Panc1 (cell line): ENCODE results near the gene NPPC.

Experiments used
- CTCF ChIP-seq: fragments of 450-650 bp; IDR thresholded peaks from 2 replicates; pipeline ENCODE4 v1.5.1; 2017; ENCODE audit warnings: mild to moderate bottlenecking
- POLR2AphosphoS5 ChIP-seq: IDR thresholded peaks from 2 replicates; pipeline ENCODE4 v1.6.1; 2012; ENCODE audit warnings: mild to moderate bottlenecking, low read depth, low read length, moderate library complexity
- REST ChIP-seq, 2 experiments: IDR thresholded peaks; 2 replicates each; pipeline ENCODE4 v1.6.1; 2011 to 2012; ENCODE audit warnings: low read depth in 2 of 2, control low read depth in 1 of 2, low read length in 1 of 2, mild to moderate bottlenecking in 1 of 2, moderate library complexity in 1 of 2; ENCODE audit not compliant: insufficient read depth in 1 of 2
- SIN3A ChIP-seq: IDR thresholded peaks from 2 replicates; pipeline ENCODE4 v1.6.1; 2012; ENCODE audit warnings: low read depth, mild to moderate bottlenecking, low read length, moderate library complexity, borderline replicate concordance; ENCODE audit not compliant: insufficient read depth
- TCF7L2 ChIP-seq: IDR thresholded peaks from 2 replicates; pipeline ENCODE4 v1.6.1; 2011; ENCODE audit warnings: mild to moderate bottlenecking, low read depth, low read length, inconsistent platforms

DNA sequence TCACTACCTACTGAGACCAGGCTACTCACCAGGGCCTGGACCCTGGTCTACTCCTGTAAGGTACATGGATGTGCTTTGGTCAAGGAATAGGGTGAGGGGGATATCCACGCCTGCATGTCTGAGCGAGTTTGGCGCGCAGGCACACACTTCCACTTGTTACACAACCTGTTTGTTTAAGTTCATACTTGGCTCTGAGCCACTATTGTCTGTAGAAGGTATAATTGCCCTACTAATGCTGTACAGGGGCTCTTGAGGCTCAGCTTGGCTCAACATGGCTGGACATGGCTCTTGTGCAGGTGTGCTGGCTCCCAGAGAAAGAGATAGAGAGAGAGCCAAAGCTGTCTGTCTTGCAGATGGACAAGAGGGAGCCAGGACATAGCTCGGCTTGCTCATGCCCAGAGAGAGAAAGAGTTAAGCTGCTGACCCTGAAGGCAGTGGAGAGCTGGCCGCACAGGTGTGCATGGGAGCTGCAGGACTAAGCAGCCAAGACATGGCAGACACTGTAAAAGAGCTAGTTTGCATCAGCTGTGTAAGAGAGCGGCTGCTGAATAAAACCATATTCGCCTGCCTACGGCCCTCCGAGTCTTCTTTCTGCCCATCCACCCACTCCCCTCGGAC, 35.2 kb downstream of the NPPC start:
- TF ChIP-seq REST (IDR thresholded peaks at IDR 0.05; ENCODE audit: insufficient read depth in 1 of 2, low read depth in 2 of 2, low read length in 1 of 2): no peak
- no peak for TF ChIP-seq CTCF
- TF ChIP-seq POLR2AphosphoS5: no peak
- no peak for TF ChIP-seq TCF7L2
- TF ChIP-seq SIN3A: no peak
